Chondrocyte (in vitro differentiated cells): Measurements from ENCODE around the gene TOMM20L. TPM values are rescaled to one million over a fixed set of nuclear protein-coding genes. Genes with fewer than 3 reads are reported as not detected.

Source experiments
- DNase-seq: peaks from one replicate; pipeline ENCODE4 v3.0.0; 2021; ENCODE audit warnings: mixed read lengths, low spot score
- H3K27ac Mint-ChIP-seq: one replicate; pipeline ENCODE4 v1.8.0; 2021; ENCODE audit warnings: mild to moderate bottlenecking, moderate library complexity, mixed read lengths; ENCODE audit not compliant: unreplicated experiment
- H3K27me3 Mint-ChIP-seq: 2 replicates; pipeline ENCODE4 v1.8.0; 2021; ENCODE audit warnings: low read depth, mixed read lengths
- H3K36me3 Mint-ChIP-seq: 2 replicates; pipeline ENCODE4 v1.8.0; 2021; ENCODE audit warnings: low read depth, mixed read lengths
- H3K4me1 Mint-ChIP-seq: 2 replicates; pipeline ENCODE4 v1.8.0; 2021; ENCODE audit warnings: low read depth, mild to moderate bottlenecking, mixed read lengths
- H3K4me3 Mint-ChIP-seq: one replicate; pipeline ENCODE4 v1.8.0; 2021; ENCODE audit warnings: mild to moderate bottlenecking, moderate library complexity, mixed read lengths; ENCODE audit not compliant: unreplicated experiment
- H3K9me3 Mint-ChIP-seq: 2 replicates; pipeline ENCODE4 v1.8.0; 2021; ENCODE audit warnings: low read depth, mixed read lengths
- CTCF ChIP-seq: fragments of 200-600 bp; sonication (generic); IDR thresholded peaks from 2 replicates; pipeline ENCODE4 v1.5.0; 2021; ENCODE audit warnings: antibody characterized with exemption, mild to moderate bottlenecking, moderate library complexity
- total RNA-seq: library from RNA; stranded (reverse); gene quantifications from 3 replicates; pipeline ENCODE4 v1.2.1, GENCODE V29; 2021

Gene TOMM20L
- total RNA-seq, 1 donor from 2014 or later: not detected

DNA sequence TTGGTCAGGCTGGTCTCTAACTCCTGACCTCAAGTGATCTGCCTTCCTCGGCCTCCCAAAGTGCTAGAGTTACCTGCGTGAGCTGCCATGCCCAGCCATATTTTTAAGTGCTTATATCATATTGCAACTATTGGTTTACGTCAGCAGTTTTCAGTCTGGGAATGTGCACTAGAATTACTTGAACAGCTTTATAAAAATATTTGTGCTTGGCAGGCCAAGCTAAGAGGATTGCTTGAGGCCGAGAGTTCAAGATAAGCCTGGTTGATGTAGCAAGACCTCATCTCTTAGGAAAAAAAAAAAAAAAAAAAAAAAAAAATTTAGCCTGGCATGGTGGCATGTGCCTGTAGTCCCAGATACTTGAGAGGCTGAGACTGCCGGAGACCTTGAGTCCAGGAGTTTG is 48.9 kb downstream of the TOMM20L start:
- Mint-ChIP-seq H3K4me3 (no peak overlapping the region), H3K27ac (no peak overlapping the region), H3K27me3 (no peaks in the 10 kb centered on the region), H3K36me3 (peaks cover 11% of the 10 kb centered on the region), H3K9me3 (no peaks in the 10 kb centered on the region), H3K4me1 (peaks cover 15% of the 10 kb centered on the region)
- TF ChIP-seq CTCF: no peak
- no peak for DNase-seq

- DNase-seq: no peak
- H3K4me1 Mint-ChIP-seq: peaks cover 9% of the 10 kb centered on the region
- peak overlapping the region; percentile 29 for H3K27ac Mint-ChIP-seq
- H3K36me3 Mint-ChIP-seq: peaks cover 24% of the 10 kb centered on the region
- no peak for TF ChIP-seq CTCF
- H3K27me3 Mint-ChIP-seq: no peaks in the 10 kb centered on the region
- H3K4me3 Mint-ChIP-seq: no peak overlapping the region
- H3K9me3 Mint-ChIP-seq: peaks cover 7% of the 10 kb centered on the region
These were observed 60.0 kb downstream of the TOMM20L start for GRCh38 chr14:58455593-58456265.

Other genes starting within 250 kb of the TOMM20L start
- 22.7 to 30.4 TPM (median 23.3 TPM) in 3 replicates for gene ARMH4, start 243.7 kb upstream of the TOMM20L start, total RNA-seq
- gene ACTR10, start 195.8 kb upstream of the TOMM20L start, total RNA-seq: 92.8 to 98.7 TPM (median 98.6 TPM) in 3 replicates
- gene PSMA3, start 151.1 kb upstream of the TOMM20L start, total RNA-seq: 132 to 162 TPM (median 136 TPM) in 3 replicates
- gene ARID4A, start 97.4 kb upstream of the TOMM20L start, total RNA-seq: 14.0 to 23.7 TPM (median 19.1 TPM) in 3 replicates
- gene TIMM9, start 31.6 kb downstream of the TOMM20L start, total RNA-seq: 27.5 to 32.4 TPM (median 32.4 TPM) in 3 replicates
- gene KIAA0586, start 31.8 kb downstream of the TOMM20L start, total RNA-seq: 14.0 to 25.6 TPM (median 14.5 TPM) in 3 replicates
- 120 to 326 TPM (median 318 TPM) in 3 replicates for gene DACT1, start 242.0 kb downstream of the TOMM20L start, total RNA-seq